NCI-H1694 (cell line): ENCODE results near the gene NDUFV2.
"Not testable (repeated sequence)": the region's sequence is repeated elsewhere in the genome, so short reads cannot be mapped to it uniquely, and the experiment has no call there.

ENCODE experiments used
- DNase-seq: peaks from one replicate; lab custom pipeline; 2025; lab: John Stamatoyannopoulos, UW

NDUFV2 gene

DNA sequence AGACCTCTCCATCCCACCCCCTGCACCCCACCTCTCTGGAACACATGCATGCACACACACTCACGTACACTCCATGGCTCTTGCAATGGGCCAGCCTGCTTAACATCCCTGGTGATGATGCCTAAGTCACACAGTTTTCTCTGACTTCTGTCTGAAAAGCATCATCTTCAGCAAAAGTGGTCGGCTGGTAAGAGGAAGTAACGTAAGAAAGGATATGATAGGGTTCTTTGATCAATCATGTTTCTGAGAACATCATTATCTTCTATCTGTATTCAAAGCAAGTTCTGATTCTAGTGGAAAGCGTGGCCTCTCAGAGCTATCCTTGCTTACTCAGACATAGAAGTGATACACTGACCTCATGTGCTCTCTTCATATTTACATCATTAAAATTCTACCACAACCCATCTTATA is 11.4 kb upstream of the NDUFV2 start:
- DNase-seq: no peak

DNA sequence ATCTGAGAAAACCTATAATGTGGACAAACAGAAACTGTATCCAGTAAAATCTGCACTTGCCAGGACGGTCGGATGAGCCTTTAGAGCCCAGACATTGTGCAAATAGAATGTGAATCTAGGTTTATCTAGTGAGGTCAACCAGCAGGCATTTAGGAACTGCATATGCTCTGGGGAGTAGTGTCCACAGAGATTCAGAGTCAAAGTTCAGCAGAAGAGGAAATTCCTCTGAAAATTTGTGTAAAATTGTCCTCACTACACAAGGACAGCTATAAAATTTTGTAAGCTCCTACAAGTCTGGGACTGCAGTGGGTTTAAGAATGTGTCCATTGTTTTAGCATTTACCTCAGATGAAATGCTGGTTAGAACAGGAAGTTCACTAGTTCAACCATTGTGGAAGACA is 9.8 kb upstream of the NDUFV2 start:
- DNase-seq: no peak

DNA sequence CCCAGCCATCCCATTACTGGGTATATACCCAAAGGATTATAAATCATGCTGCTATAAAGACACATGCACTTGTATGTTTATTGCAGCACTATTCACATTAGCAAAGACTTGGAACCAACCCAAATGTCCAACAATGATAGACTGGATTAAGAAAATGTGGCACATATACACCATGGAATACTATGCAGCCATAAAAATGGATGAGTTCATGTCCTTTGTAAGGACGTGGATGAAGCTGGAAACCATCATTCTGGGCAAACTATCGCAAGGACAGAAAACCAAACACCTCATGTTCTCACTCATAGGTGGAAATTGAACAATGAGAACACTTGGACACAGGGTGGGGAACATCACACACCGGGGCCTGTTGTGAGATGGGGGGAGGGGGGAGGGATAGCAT is 9.4 kb upstream of the NDUFV2 start:
- not testable (repeated sequence) for DNase-seq

DNA sequence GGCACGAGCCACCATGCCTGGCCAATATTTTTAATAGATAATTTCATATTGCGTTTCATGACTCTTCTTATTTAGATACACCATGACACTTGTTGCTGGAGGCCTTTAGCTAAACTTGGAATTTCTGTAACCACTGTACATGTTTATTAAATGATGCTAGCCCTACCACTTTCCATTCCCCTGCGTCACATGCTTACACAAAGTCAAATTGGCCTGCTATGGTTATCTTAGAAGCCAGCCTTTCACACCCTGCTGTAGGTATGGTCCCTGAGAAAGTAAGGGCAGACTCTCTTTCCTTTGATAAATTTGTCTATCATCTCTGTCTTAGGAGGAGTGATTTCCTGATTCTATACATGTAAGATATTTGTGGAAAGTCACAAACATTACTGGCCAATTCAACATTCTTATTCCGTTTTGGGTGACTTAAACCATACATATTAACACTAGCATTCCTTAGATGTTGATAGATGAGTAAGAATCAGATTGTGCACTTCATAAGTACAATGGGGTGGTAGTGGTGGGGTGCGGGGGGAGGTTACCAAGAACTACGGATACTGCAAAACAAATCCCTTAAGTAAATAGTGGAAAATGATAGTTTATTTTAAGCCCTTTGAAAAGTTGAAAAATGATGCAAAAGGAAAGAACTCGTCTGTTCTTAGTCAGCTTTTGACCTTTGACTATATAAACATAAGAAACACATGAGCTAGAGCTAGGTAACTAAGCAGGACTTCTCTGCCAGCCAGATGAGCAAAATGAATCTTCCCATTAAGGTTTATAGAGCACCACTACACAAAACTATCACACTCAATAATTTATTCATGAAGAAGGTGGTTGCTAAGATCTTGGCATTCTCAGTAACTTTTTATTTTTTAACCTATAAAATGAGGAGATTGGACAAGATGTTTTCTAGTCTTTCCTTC is 7.9 kb upstream of the NDUFV2 start:
- no peak for DNase-seq

DNA sequence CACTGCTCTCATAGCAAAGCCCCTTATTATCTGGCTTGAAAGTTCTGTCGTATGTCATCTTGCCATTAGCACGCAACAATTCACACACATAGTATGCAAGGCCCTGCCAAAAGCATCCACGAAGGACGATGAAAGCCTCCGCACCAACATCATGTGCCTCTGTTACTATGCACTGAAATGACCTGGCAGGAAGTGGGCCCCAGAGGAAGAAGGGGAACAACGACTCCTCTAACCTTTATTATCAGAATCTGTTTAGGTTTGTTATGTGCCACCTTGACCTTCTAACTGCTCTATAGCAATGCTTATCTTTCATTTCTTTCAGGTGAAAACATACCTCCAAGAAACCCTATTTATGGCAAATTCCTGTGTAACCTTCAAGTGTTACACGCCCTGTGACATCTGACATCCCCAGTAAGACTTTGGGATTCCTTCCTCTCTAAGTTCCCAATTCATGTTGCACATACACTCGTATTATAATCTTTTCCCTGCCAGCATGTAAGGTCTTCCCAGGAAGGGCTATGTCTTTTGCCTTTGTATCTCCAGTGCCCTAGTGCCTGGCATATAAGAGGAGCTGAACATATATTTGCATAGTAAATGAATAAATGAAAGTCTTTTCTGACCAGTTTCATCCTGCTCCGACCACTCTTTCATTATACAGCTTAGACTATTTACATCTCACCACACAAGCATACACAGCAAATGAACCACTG is 7.0 kb upstream of the NDUFV2 start:
- DNase-seq: no peak

DNA sequence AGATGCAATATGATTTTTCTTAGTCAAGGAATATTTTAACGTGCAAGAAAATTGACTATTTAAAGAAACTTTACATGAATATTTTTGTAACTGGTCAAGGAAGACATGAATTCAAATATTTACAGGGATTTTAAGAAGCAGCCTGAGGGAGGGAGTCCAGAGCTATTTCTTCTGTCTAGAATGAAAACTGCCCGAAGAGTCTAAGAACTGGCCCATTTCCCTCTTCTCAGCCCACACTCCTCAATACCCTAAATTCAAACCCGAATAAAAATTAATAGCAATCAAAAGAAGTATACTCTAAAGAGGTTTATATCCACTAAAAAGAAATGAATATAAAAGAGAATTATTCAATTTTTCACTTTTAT is 6.5 kb upstream of the NDUFV2 start:
- no peak for DNase-seq

DNA sequence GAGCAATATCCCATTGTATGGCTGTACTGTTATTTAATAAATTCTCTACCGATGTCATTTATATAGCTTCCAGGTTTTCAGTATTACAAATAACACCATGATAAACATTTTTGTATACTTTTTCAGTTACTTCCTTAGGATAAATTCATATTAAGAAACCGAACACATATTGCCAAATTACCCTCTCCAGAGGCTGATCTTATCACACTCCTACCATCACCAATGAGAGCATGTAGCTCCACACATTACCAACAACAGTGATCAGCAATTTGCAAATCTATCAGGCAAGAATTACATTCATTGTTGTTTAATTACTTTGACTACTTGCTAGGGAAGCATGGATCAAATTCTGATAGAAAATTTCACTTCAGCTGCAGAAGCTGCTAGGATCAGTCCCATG is 5.8 kb upstream of the NDUFV2 start:
- no peak for DNase-seq

DNA sequence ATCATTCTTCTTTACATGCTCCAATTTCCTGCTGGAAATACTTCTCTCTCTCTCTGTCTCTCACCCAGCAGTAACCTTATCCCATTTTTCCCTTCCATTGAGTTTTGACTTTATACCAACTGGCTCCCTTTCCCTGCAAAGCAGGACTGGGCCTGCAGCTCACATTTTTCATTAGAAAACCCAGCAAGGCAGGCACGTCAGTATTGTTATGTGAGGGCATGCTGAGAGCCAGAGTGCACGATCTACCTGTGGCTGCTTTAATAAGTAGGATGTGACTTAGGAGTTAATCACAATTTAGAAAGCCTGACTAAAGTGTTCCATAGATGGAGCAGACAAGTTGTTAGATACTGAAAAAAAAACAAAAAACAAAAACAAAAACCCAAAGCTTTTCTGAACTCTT is 5.2 kb upstream of the NDUFV2 start:
- no peak for DNase-seq

DNA sequence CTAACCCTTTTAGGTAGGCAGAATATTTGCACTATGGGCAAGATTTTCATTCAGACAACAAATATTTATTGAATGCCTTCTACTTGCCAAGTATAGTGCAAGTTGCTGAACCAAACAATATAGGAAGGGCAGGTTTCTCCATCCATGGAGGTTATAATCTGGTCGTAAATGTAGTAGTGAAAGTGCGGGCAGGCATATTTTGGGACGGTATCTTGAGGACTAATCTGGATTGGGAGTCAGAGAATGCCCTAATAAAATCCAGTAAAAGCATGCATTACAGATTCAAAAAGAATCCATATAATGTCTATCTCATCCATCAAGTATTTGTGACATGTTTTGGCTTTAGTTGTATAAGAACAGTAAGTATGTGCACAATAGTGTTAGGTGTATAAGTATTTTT is 1.7 kb upstream of the NDUFV2 start:
- DNase-seq: no peak

DNA sequence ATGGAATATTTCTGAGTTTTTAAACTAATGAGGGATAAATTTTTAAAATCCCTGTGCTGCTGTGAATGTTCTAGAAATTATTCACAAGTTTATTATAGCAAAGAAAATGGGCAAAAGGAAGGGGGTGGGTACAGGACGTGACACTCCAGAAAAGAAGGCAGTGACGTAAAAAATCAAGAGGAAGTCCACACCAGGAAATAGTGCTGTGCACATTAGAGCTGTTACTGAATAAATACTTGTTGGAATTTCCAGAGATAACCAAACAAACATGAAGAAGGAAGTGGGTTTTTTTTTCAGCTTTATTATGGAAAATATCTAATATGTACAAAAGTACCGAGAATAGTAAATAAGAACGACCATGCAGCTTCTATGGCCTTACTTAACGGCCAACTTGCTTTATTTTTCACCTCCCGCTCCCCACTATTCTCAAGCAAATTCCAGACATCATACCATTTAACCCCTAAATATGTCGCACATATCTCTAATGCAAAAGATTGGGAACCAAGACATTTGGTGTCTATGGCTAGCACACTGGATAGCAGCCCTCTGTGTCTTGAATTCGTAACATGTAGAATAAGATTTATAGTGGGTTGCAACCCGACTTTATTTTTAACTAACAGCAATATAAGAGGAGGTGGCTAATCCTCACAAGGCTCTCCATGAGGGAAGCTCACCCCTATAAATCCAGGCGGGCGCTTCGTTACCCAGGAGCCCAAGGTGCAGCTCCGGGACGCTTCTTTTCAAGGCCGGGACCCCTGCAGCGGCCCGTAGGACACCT is 580 bp upstream of the NDUFV2 start:
- DNase-seq: no peak

DNA sequence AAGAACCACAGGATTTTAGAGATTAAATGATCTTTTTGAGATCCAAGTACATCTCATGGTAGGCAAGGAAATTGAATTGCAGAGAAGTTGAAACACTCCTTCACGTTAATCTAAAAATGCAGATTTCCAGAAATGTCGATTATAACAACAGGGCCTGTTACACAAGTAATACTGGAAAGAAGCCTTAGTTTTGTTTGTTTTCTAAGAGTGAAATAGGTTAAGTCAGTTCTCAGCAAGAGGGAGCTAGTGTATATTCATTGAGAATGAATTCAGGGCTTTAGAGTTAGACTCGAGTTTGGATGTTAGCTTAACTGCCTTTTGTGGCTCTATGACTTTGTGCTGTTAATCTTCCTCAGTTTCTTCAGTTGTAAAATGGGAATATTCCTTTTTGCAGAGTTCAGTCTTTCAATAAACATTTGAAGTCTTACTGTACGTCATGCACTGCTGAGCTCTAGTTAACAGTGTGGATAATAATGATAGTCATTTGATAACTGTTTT is 926 bp downstream of the NDUFV2 start:
- no peak for DNase-seq

DNA sequence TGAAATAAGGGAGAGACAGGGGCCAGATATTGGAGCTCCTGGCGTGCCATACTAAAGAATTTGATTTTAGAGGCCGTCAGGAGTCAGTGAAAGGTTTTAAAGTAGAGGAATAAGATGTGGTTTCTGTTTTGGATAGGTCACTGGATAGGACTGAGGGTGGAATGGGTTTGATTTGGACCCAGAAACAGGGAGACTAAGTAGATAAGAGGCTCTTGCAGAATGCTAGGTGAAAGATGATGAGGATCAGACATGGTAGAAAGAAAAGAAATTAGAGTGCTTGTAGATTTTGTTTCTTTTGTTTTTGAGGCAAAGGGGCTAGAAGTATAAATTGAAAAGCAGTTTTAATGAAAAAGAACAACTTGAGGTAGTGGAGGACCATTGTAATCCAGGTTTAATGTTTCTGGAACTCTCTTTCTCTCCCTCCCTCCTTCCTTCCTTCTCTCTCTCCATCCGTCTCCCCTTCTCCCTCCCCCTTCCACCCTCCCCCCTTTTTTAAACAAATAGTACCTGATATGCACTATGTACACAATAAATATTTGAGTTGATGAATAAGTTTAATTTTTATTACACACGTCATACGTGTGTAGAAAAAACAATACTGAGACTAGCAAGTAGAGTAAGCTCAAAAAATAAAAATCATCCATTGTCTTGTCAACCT is 1.9 kb downstream of the NDUFV2 start:
- DNase-seq: no peak

DNA sequence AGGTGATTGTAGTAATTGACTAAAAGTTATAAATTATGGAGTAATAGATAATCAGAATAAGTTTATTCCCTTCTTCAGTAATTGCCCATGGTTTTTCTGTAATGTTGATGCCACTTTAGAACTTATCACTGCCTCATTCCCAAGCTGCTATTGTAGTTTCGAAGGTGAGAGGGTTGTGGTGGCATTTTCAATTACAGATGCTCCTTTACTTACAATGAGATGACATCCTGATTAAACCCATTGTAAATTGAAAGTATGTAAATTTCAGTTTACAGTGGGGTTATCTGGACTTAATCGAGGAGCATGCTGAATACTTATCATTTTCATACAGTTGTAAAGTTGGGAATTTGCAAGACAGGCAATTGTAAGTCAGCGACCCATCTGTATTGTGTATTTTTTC is 2.9 kb downstream of the NDUFV2 start:
- DNase-seq: no peak

DNA sequence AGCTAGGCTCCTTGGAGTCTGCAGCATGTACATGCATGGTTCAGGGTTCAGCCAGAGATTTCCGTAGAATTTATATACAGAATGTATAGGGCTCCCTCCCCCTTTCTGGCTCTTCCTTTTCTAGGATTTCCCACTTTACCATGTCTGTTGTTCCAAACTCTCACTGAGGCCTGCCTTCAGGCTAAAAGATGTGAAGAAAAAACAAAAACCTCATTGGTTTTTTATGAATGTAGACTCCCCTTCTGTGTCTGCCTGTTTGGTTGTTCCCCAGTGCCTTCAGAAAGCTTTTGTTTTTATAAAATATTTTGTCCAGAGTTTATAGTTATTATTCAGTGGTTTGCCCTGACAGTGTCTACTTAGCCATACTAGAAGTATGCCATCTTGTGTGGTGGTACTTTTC is 3.6 kb downstream of the NDUFV2 start:
- DNase-seq: no peak

DNA sequence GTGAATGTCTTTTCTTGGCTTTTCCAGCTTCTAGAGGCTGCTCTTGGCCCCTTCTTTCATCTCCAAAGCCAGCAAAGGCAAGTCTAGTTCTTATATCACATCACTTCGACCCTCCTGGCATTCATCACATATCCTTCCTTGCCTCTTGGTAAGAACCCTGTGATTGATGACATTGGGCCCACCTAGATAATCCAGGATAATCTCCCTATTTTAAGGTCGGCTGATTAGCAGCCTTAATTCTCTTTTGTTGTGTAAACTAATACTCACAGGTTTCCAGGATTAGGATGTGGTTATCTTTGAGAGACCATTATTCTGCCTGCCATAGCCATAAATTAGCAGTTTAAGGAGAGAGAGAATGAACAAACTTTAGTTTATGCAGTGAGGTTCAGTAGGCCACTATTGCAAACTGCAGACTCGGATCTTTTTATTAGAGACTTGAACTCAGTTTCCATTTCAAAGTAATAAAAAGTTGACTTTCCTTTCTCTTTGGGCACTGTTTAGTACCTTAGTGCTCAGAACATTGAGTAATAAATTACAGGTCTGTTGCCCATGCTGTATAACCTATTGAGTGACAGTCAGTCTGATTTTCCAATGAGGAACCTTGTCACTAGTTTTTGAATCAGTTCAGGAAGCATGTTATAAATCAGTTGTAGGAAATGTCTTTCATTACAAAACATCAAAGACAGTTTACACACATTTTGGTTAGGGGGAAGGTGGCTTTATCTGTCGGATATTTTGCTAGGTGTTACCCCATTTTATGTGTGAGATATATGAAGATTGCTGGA is 4.5 kb downstream of the NDUFV2 start:
- DNase-seq: no peak

DNA sequence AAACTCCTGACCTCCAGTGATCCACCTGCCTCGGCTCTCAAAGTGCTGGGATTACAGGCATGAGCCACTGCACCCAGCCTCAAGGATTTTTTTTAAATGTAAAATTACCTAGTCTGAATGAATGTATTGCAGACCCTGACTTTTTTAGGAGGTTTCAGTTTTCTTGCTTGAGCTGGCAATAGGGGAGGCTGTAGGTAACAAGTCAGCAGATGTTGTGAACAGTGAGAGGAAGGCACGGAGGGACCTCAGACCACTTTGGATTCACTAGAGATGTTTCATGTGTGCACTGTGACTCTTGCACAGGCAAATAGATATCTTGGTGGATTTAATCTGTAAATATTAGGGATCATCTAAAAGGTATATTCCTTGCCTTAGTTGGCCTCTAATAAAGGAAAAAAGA is 6.4 kb downstream of the NDUFV2 start:
- no peak for DNase-seq

DNA sequence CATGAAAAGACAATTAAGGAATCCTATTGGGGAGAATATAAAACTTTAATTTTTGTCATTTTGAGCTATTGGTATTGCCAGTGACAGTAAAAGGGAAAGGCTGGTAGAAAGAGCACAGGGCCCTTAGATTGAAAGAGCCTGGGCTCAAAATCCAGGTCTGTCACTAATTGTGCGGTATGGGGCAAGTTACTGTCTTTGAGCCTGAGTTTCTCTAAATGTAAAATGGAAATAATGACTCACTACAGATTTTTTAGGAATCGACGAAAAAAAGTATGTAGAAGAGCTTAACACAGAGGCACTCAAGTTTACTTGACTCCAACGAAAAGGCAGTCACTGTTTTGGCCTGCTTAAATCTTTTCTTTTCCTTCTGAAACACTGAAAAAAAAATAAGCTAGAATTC is 7.0 kb downstream of the NDUFV2 start:
- no peak for DNase-seq

DNA sequence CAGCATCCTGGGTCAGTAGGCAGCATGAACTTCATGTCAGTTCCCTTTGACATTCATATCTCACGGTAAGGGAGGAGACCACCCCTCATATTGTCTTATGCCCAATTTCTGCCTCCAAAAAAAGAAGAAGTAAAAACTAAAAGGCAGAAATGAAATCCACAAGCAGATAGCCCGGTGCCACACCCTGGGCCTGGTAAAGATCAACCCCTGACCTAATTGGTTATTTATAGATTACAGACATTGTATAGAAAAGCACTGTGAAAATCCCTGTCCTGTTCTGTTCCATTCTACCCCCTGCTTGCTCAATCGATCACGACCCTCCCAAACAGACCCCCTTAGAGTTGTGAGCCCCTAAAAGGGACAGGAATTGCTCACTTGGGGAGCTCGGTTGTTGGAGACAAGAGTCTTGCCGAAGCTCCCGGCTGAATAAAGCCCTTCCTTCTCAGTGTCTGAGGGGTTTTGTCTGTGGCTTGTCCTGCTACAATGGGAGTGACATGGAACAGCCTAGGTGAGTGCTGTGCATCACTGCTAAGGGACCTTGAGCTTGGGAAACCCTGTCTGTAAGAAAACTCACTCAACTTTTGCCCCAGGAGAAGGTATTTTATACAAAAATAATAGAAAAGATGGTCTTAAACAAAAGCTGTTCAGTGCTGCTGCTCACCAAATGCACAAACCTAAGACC is 11.1 kb downstream of the NDUFV2 start:
- DNase-seq: no peak

DNA sequence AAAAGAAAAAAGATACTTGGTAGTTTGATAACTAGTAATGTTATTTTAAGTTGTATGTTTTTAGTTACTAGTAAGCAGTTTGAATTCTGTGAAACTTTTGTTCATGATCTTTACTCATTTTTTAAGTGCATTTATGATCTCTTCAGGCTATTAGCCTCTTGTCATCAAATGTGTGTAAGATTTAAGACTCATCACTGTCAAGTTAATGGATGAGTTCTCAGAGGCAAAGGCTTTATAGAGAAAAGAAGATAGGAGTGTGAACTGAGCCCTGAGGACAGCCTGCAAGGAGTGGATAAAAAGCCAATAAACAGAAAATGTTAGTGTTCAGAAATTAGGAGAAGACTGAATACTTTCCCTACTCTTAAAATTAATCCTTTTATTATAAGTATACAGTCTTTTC is 13.5 kb downstream of the NDUFV2 start:
- DNase-seq: no peak

DNA sequence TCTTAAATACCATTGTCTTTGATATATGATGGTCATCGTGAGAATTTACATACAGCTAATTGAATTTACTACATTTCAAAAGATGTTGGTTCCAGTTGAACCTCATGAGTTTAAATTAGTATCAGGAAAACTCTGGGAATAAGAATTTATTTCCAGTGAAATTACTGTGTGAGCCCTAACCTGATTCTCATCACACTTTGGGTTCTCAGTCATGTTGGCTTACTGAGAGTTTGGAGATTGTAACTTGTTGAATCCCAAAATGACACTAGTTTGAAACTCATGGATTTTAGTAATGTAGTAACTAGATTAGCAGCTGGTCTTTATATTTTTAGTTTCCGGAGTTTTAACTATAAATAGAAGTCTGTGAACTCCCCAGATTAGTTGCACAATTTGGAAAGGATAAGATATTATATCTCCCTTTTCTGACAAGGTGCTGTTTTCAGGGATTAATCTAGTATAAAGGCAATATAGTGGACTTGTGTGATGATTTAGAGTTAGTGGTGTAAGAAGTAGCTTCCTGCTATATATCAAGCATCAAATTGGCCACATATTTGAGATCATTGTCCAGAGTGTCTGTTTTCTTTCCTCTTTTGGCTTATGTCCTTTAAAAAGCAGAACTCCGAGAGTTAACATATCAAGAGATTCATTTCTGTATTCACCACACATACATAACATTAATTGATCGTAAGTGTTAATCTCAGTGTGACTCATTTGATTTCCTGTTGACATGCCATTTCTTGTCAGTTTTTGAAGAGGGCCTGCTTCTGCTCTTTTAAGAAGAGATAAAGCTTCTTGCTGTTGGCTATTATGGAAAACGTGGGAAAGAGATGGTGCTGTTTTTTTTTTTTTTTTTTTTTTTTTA is 15.7 kb downstream of the NDUFV2 start:
- no peak for DNase-seq
